PFSK-1 (cell line): ENCODE results near the gene HEXIM1.

Experiments
- POLR2AphosphoS5 ChIP-seq: IDR thresholded peaks from 2 replicates; pipeline ENCODE4 v1.6.1; 2012; ENCODE audit warnings: low read depth, mild to moderate bottlenecking, control low read depth, low read length, moderate library complexity
- REST ChIP-seq, 2 experiments: IDR thresholded peaks; 2 replicates each; pipeline versions ENCODE4 v1.6.1 to v1.8.0; 2011 to 2012; ENCODE audit warnings: low read depth in 2 of 2, low read length in 2 of 2, control low read depth in 1 of 2, inconsistent platforms in 1 of 2, mild to moderate bottlenecking in 1 of 2, moderate library complexity in 1 of 2; ENCODE audit not compliant: insufficient read depth in 1 of 2
- SIN3A ChIP-seq: IDR thresholded peaks from 2 replicates; pipeline ENCODE4 v1.6.1; 2012; ENCODE audit warnings: mild to moderate bottlenecking, low read length, moderate library complexity, borderline replicate concordance; ENCODE audit not compliant: insufficient read depth

GRCh38 chr17:45155483-45155882 lies 7.2 kb downstream of the HEXIM1 start:
- TF ChIP-seq REST (IDR thresholded peaks at IDR 0.05; ENCODE audit: insufficient read depth in 1 of 2, low read depth in 2 of 2, low read length in 2 of 2) (no peak), POLR2AphosphoS5 (no peak), SIN3A (no peak)
